GM19193 (cell line): Measurements from ENCODE around the gene UGT2A1.

ENCODE experiments used
- POLR2A ChIP-seq: IDR thresholded peaks from 4 replicates; pipeline ENCODE4 v1.6.1; 2011; ENCODE audit not compliant: insufficient read depth, insufficient read length; ENCODE audit errors: extremely low read depth

Gene UGT2A1

GRCh38 chr4:69600013-69600412 is 53.0 kb downstream of the UGT2A1 start:
- TF ChIP-seq POLR2A: no peak

- TF ChIP-seq POLR2A: no peak
Observed at GRCh38 chr4:69594382-69594781, 58.7 kb downstream of the UGT2A1 start.

GRCh38 chr4:69591364-69591763 is 61.7 kb downstream of the UGT2A1 start:
- TF ChIP-seq POLR2A: no peak

GRCh38 chr4:69589884-69590283 is 63.2 kb downstream of the UGT2A1 start:
- TF ChIP-seq POLR2A: no peak

GRCh38 chr4:69584135-69584534 is 68.9 kb downstream of the UGT2A1 start:
- TF ChIP-seq POLR2A: no peak

GRCh38 chr4:69583543-69583942 is 69.5 kb downstream of the UGT2A1 start:
- TF ChIP-seq POLR2A: no peak

GRCh38 chr4:69577245-69577644 is 75.8 kb downstream of the UGT2A1 start:
- no peak for TF ChIP-seq POLR2A

GRCh38 chr4:69576251-69576877 is 76.7 kb downstream of the UGT2A1 start:
- no peak for TF ChIP-seq POLR2A

GRCh38 chr4:69568787-69569186 is 84.3 kb downstream of the UGT2A1 start:
- no peak for TF ChIP-seq POLR2A

GRCh38 chr4:69563424-69563823 is 89.6 kb downstream of the UGT2A1 start:
- TF ChIP-seq POLR2A: no peak

GRCh38 chr4:69549651-69550050 is 103.4 kb downstream of the UGT2A1 start:
- no peak for TF ChIP-seq POLR2A

GRCh38 chr4:69546134-69546765 is 106.8 kb downstream of the UGT2A1 start:
- no peak for TF ChIP-seq POLR2A
